ENCODE results near the gene FAP. TPM values are rescaled to one million over a fixed set of nuclear protein-coding genes. Genes with fewer than 3 reads are reported as not detected.

Gene FAP
- total and polyA plus RNA-seq, 9 of the 15 experiments (the other 6 are each of a cell fraction or from before 2014, with no cell fraction given), result not detected

GRCh38 chr2:162199913-162200312 is 43.3 kb downstream of the FAP start:
- no peak for DNase-seq (ENCODE audit: extremely low read depth in 1 of 4, low spot score in 3 of 4)
- ChIA-PET CTCF (ENCODE audit: low intra/inter-chr PET ratio) (no interaction called here), POLR2A (no interaction called here)
- Histone ChIP-seq H3K27ac (ENCODE audit: extremely low read depth, low read depth, low read length) (no peak overlapping the region), H3K9ac (ENCODE audit: insufficient read depth in 1 of 2, low read depth in 2 of 2, low read length in 2 of 2) (no peak overlapping the region), H3K4me2 (ENCODE audit: insufficient read depth, low read length) (no peak overlapping the region), H3K79me2 (ENCODE audit: control insufficient read depth, insufficient read depth, low read length) (no peaks in the 10 kb centered on the region), H3K36me3 (ENCODE audit: control insufficient read depth, insufficient read depth, low read length) (no peaks in the 10 kb centered on the region), H3K4me1 (replicated peaks in 1 of 2; ENCODE audit: control insufficient read depth in 2 of 2, insufficient read depth in 2 of 2, low read length in 2 of 2) (no peaks in the 10 kb centered on the region), H3K4me3 (no peak overlapping the region), H4K20me1 (replicated peaks; ENCODE audit: control insufficient read depth, insufficient read depth, low read length) (no peaks in the 10 kb centered on the region), H3K9me3 (replicated peaks; ENCODE audit: control insufficient read depth, insufficient read depth, low read depth, low read length) (no peaks in the 10 kb centered on the region; the same call in 1 of the 2 replicates), H3K27me3 (ENCODE audit: control insufficient read depth in 2 of 2, insufficient read depth in 2 of 2, low read length in 2 of 2) (no peaks in the 10 kb centered on the region), H2AFZ (ENCODE audit: low read depth, low read length) (no peak overlapping the region), H3K9me1 (ENCODE audit: control insufficient read depth, insufficient read depth, low read length) (no peaks in the 10 kb centered on the region)
- in situ Hi-C loops (cut with MboI), result no loop called here
- WGBS (ENCODE audit: insufficient coverage, low coverage, missing lambda C conversion rate), result 0% methylated on average over 1 of the region's 1 CpG
- intact Hi-C loops (cut with micrococcal nuclease), result no loop called here
- FAIRE-seq, result no peak
- ATAC-seq, result no peak
- BruUV-seq (replicated peaks), result no TSS peak
- no peak for TF ChIP-seq TGIF2 (CRISPR knock-in tag; IDR thresholded peaks at IDR 0.05)
- TF ChIP-seq MNT (conservative IDR thresholded peaks at IDR 0.05), result no peak
- no peak for TF ChIP-seq ZNF79 (CRISPR knock-in tag; IDR thresholded peaks at IDR 0.05; ENCODE audit: low read depth)
- TF ChIP-seq ZBTB11 (CRISPR knock-in tag; IDR thresholded peaks at IDR 0.05), result no peak
- no peak for TF ChIP-seq CAMTA2 (CRISPR knock-in tag; conservative IDR thresholded peaks at IDR 0.05)
- TF ChIP-seq ZNF507 (tag; conservative IDR thresholded peaks at IDR 0.05), result no peak
- no peak for TF ChIP-seq DDX20 (tag; IDR thresholded peaks at IDR 0.05; ENCODE audit: low read depth)
- no peak for TF ChIP-seq RBBP5 (IDR thresholded peaks at IDR 0.05; ENCODE audit: borderline replicate concordance, insufficient read depth, low read length, poor library complexity, severe bottlenecking)
- TF ChIP-seq FOS (IDR thresholded peaks at IDR 0.05; ENCODE audit: extremely low read depth, insufficient read length), result no peak

Measured in K562 (cell line).